GM18517 (cell line): ENCODE results near the gene TRDMT1.

Source experiments
- ATAC-seq: cut with Tn5 transposase; IDR thresholded peaks from one replicate; pipeline ENCODE4 v1.9.1; 2021; ENCODE audit warnings: mild to moderate bottlenecking, moderate library complexity; ENCODE audit not compliant: unreplicated experiment

TRDMT1 gene

GRCh38 chr10:17179002-17179401 lies 22.5 kb downstream of the TRDMT1 start:
- no peak for ATAC-seq

GRCh38 chr10:17178006-17178405 lies 23.5 kb downstream of the TRDMT1 start:
- ATAC-seq = no peak

- no peak for ATAC-seq
Observed at GRCh38 chr10:17177014-17177413, 24.5 kb downstream of the TRDMT1 start.

- ATAC-seq = no peak
Observed at GRCh38 chr10:17176091-17176490, 25.4 kb downstream of the TRDMT1 start.

GRCh38 chr10:17175551-17175950 lies 25.9 kb downstream of the TRDMT1 start:
- ATAC-seq = no peak

- ATAC-seq = no peak
Observed at GRCh38 chr10:17174626-17175025, 26.8 kb downstream of the TRDMT1 start.

- no peak for ATAC-seq
Observed at GRCh38 chr10:17171141-17171641, 30.3 kb downstream of the TRDMT1 start.

GRCh38 chr10:17169803-17170202 lies 31.7 kb downstream of the TRDMT1 start:
- ATAC-seq = no peak

GRCh38 chr10:17166699-17167098 lies 34.8 kb downstream of the TRDMT1 start:
- no peak for ATAC-seq

- ATAC-seq = no peak
Observed at GRCh38 chr10:17162828-17163227, 38.6 kb downstream of the TRDMT1 start.

- ATAC-seq = no peak
Observed at GRCh38 chr10:17161775-17162174, 39.7 kb downstream of the TRDMT1 start.

- ATAC-seq = no peak
Observed at GRCh38 chr10:17157024-17157423, 44.4 kb downstream of the TRDMT1 start.

GRCh38 chr10:17155826-17156225 lies 45.6 kb downstream of the TRDMT1 start:
- ATAC-seq = no peak

- ATAC-seq = no peak
Observed at GRCh38 chr10:17154116-17154515, 47.4 kb downstream of the TRDMT1 start.

- ATAC-seq = no peak
Observed at GRCh38 chr10:17153321-17153720, 48.2 kb downstream of the TRDMT1 start.

- ATAC-seq = no peak
Observed at GRCh38 chr10:17151716-17152115, 49.8 kb downstream of the TRDMT1 start.

- no peak for ATAC-seq
Observed at GRCh38 chr10:17147884-17148489, 53.5 kb downstream of the TRDMT1 start.

- no peak for ATAC-seq
Observed at GRCh38 chr10:17146892-17147291, 54.6 kb downstream of the TRDMT1 start.

GRCh38 chr10:17145239-17145638 lies 56.2 kb downstream of the TRDMT1 start:
- no peak for ATAC-seq

GRCh38 chr10:17144757-17145156 lies 56.7 kb downstream of the TRDMT1 start:
- ATAC-seq = no peak

GRCh38 chr10:17144032-17144431 lies 57.4 kb downstream of the TRDMT1 start:
- ATAC-seq = no peak

- ATAC-seq = no peak
Observed at GRCh38 chr10:17143055-17143690, 58.3 kb downstream of the TRDMT1 start.
